NCI-H1048 (cell line): ENCODE results near the gene HS6ST3.

Experiments
- DNase-seq: peaks from one replicate; lab custom pipeline; 2025; lab: John Stamatoyannopoulos, UW

The HS6ST3 gene

DNA sequence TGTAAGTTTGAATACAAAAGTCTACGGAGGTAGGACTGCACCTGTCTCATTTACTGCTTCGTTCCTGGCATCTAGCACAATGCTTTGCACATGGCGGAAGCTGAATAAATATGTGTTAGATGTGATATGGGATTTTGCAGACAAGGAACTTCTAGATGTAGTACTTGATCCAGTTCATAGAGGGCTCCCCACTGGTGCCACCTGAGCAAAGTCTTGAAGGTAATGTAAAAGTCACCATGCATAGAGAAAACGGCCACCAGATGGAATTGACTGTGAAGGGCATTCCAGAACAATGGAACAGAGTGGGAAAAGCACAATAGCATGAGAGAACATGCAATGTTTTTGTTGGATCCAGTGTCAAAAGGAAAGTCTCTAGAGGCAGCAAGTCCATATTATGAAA, 209.3 kb downstream of the HS6ST3 start:
- no peak for DNase-seq

DNA sequence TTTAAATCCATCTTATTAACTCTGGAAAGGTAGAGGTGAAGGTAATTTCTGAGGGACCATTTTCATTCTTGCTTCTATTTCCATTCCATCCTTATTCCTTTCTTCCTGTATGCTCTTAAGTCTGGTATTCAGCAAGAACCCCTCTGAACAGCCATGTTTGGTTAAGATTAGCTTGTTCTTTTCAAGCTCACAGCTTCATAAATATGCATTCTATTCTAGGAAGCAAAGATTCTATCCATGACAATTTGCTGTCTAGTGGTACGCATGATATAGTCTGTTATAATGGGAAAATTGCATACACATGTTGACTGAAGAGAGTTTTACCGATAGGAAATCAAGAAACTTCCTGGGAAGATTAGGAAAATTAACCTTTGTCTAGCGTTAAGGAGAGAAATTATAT, 218.7 kb downstream of the HS6ST3 start:
- no peak for DNase-seq

DNA sequence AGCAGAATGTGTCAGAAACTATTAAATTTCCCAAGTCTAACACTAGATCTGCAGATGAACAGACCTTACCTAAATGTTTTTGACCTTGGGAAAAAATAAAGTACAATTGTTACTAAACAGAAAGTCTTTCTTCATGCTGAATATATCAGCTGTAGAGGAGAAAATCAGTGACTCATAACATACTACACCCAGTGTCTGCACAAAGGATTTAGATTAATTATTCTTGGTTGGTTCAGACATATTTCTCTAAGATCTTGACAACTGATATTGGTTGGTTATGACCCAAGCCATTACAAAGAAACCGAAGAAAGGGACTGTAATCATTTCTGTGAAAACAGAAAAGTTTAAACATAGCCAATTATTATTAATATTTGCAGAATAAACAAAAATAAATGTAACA, 225.1 kb downstream of the HS6ST3 start:
- DNase-seq = no peak

DNA sequence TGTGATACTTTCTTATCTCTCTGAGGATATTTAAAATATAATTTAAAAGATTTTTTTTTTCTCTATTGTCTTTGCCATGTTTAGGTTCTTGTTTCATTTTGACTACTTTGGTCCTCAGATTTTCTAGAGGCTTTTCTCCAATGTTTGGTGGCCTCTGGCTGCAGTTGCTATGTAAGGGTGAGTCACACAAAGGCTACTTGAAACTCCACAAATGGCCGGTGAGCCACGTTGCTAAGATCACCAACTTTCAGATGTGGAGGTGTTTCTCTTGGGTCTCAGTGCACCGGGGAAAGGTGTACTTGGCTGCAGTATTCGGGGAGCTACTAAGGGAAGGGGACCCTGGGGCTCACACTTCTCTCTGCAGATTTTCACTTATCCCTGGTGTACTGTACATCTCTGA, 248.1 kb downstream of the HS6ST3 start:
- no peak for DNase-seq

DNA sequence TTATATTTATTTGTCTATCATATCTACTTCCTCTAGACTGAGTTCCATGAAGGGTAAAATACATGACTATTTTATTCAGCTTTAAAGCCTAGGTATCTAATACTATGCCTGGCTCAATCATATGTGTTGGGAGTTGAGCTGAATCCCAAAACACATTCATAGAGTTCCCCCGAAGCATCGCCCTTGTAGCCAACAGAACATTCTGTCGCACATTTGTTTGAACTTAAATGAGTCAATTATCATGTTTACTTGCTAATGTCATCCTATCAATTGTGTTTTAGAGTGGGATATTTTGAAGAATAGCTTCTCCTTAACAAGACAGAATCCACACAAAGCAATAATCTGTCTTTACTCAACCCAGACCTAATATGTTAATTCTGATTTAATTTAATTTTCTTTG, 252.4 kb downstream of the HS6ST3 start:
- DNase-seq = no peak

DNA sequence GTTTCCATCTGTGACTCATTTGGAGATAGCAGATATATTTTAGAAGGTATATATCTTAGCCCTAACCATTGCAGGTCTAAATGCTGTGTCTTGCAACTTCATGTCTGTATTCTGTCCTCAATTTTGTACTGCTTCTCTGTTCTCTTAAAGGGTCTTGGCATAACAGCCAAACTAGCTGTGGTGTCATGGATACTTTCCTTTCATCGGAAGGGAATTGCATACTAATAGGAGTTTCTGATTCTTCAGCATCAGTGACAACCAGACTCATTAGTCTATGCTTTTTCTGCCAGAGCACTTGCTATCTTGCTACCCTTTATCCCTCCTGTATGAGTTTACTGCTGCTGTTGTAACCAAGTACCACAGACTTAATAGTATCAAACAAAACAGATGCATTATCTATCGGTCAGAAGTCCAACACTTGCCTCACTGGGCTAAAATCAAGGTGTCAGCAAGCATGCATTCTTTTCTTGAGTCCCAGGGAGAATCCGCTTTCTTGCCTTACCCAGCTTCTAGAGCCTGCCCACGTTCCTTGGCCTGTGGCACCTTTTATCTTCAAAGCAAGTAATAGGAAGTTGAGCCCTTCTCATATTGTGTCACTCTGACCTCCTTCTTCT, 253.1 kb downstream of the HS6ST3 start:
- no peak for DNase-seq

DNA sequence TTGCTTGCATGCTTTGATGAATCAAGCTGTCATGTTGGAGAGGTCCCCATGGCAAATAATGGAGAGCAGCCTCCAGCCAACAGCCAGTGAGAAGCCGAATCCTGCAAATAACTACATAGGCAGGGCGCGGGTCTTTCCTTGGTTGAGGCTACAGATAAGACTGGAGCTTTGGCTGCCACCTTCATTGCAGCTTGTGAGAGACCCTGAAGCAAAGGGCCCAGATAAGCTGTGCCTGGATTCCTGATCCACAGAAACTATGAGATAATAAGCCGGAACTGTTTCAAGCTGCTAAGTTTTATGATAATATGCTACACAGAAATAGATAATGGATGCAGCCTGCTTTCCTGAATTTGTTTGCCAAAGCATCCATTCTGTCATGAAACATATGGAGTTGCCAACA, 257.0 kb downstream of the HS6ST3 start:
- no peak for DNase-seq

DNA sequence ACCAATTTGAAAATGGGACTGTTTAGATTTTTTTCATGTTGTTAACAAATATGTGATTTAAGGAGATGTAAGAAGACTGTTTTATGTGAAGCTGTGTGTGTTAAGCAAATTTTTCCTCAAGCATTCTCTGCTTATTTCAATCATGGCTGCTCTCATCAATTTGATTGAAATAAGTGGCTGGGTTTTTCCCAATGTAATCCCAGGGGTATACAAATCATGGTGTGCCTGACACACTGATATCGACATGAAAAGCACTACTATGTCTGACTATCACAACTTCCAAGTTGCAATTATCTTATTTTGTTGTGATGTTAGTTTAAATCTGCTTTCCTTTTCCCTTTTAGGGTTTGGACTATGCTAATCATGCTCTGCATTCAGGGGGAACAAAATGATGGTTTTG, 283.7 kb downstream of the HS6ST3 start:
- DNase-seq = no peak

DNA sequence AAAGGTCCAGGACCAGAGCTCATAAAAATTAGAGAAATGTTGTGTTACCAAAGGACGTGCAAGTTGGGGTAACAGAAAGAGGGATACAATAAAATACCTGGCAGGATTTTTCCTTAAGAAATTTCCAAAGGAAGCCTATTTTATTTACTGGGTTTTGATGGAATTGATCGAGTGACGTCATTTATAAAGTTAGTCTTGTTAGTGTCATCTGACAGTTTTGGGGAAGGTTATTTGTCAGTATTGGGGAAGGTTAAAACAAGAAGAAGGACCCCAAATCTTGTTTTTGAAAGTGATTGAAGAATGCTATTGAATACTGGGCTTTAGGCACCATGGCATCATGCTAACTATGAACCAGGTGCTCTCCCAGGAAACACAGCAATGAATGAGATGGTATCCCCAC, 287.9 kb downstream of the HS6ST3 start:
- DNase-seq = no peak

DNA sequence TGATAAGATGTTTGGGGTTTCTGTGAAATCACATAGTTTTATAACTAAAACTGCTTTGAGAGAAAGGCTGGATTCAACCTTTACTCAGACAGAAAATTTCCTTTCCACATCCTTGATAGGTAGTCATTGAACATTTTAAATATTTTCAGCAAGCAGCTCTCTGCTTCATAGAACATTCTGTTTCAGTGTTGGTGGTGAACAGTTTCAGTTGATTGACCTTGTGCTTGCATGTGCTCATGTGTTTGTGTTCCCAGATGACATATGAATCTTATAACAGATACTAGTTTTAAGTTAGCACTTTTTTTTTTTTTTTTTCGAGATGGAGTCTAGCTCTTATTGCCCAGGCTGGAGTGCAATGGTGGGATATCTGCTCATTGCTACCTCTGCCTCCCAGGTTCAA, 290.1 kb downstream of the HS6ST3 start:
- no peak for DNase-seq

DNA sequence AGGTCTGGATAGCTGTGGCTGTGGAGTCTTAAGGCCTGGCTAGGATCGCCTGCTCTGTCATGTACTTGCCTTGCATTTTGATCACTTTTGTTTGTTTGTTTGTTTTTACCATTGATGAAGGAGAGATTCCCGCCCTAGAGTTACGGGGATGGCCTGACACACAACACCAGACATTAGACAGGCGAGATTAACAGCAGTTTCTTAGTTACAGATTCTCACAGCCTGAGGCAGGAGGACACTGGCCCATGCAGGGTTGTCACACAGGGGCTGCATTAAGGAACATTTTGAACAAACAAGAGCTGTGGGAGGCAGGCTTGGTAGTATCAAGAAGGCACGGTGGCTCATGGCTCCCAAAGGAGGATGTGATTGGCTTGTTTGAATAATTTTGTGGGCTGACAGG, 291.8 kb downstream of the HS6ST3 start:
- no peak for DNase-seq

DNA sequence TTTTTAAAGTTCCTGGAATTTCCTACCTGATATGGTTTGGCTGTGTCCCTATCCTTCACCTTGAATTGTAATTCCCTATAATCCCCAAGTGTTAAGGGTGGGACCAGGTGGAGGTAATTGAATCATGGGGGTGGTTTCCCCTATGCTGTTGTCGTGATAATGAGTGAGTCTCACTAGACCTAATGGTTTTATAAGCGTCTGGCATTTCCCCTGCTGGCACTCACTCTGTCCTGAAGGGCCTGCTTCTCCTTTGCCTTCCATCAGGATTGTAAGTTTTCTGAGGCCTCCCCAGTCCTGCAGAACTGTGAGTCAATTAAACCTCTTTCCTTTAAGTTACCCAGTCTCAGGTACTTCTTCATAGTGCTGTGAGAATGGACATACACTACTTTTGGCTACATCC, 298.7 kb downstream of the HS6ST3 start:
- DNase-seq = no peak

DNA sequence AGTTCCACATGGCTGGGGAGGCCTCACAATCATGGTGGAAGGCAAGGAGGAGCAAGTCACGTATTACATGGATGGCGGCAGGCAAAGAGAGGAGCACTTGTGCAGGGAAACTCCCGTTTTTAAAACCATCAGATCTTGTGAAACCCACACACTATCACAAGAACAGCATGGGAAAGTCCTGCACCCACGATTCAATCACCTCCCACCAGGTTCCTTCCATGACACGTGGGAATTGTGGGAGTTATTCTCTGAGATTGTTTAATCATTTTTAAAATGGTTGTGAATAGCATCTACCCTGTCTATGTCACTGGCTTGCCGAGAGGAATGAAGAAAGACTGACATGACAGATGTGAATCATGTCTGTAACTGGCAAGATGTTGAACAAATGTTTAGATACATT, 301.7 kb downstream of the HS6ST3 start:
- DNase-seq = no peak

DNA sequence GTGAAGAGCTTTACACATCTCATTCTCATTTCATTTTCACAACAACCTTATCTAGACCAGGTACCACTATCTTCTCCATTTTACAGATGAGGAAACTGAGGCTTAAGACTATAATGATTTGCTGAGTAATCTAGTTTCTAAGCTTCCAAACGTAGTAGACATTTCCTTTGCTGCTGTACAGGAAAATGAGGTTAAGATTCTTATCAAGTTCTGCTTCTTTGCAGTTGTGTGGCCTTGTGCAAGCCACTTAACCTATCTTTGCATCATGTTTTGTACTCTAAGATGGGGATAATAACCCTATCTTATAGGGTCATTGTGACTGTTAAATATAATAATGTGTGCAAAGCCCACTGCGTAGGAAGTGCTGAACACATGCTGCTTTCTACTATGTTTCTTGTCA, 307.9 kb downstream of the HS6ST3 start:
- DNase-seq = no peak

DNA sequence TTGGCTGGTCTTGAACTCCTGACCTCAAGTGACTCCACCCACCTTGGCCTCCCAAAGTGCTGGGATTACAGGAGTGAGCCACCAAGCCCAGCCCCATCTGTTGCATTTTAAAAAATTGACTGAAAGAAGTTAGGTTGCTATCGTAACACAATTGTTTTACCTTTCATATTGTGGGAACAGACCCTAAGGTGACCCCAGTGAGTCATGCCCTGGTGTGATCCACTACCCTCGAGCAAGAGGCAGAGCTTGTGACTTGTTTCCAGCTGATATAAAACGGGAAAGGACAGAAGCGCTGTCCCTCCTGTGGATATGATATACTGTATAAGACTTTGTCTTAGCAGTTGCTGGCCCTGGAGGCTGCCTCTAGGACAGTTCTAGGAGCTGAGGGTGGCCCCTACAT, 308.6 kb downstream of the HS6ST3 start:
- no peak for DNase-seq

DNA sequence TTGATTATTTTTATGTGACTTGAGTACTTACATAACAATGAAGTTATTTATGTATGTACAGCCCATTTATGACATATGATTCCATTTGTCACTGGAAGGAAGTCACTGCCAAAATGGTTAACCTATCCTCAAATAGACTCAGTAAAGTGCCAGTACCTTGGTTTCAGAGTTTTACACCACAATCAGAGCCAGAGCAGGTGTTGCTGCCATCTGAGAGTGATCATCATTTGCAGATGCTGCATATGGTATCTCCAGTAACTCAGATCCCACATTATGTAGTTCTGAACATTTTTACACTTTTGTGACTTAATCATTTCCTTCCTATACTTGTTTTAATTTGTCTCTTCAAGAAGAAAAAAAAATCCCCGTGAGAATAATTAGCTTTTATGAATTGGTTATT, 313.3 kb downstream of the HS6ST3 start:
- DNase-seq = no peak

DNA sequence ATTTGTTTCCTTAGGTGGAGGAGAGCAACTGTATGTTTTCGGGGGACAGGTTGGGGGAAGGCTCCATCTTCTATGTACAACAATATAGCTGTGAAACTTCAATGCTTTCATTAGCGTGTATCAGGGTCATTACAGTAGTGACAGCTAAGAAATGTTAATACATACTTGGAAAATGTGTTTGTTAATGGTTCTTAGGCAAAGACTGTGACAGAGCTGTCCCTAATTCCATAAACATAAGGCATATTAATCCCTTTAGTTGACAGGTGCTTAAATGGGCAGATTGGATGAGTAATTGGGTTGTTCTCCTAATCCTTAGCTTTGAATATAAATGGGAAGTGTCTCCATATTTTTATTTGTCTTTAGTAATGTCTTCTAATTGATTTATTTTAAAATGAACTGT, 313.7 kb downstream of the HS6ST3 start:
- no peak for DNase-seq

DNA sequence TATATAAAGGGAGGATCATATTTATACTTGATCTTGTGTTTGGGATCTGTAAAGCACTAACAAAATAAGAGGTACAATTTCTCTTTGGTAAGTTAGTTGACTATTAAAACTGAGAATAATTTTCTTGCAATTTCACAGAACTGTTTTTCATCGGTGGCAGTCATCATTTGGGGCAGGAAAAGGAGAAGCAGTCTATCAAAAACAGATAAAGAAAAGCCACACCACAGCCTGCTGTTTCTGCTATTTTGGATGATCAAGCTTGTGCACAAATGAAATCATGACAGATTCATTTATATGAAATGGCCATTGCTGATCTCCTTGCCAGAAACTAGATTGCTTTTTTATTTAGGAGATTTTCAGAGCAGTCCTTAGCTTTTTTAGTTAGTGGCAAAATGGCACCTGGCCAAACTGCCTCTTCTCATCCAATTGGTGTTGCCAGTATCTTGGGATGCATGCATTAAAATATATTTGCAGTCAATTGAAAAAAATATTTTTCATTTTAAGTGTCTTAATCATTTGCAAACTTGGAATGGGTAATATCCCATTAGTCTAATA, 326.0 kb downstream of the HS6ST3 start:
- no peak for DNase-seq

DNA sequence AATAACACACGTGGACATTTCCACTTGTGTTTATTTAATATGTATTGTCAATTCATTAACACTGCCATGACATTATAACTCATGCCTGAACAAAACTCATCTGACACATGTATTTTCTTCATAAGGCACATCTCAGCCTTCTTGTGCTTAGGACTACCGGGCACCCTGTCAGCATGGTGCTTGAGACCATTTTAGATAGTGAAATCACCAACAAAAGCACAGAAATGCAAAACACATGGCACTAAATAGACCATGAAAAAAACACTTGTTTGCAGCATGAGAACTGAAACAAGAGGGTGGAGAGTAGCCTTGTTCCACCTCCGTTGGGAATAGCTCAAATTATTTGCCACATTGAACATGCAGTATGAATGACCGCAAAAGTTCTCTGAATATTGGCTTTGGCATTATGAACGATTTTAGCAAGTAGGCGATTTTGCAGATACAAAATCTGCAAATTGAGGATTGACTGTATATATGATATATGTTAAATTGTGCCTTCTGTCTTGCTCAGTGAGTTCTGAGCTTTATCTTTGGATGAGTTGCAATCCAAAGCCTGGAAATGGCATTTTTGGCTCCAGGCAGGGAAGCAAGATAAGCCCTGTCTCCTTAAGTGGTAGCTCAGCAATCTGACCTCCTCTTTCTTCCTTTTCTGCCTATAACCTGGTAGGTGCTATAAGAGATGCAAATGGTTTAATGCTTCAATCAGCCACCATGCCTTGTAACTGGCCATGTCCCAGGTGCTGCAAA, 328.2 kb downstream of the HS6ST3 start:
- DNase-seq = no peak

DNA sequence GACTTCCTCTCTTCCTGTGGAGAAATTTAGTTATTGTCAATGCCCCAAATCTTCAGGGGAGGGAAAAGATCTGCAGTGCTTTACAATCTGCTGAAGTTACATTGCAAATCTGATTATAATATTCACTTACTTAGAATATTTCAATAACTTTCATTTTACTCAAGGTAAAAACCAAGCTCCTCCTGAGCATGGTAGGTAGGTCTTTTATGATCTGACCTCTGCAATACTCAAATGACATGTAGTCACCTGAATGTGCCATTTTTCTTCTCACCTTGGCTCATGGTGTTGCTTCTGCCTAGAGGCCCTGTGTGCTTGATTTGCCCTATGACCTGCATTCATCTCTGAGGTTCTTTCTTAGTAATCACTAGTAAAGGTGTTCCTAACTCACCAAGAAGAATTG, 331.4 kb downstream of the HS6ST3 start:
- DNase-seq = no peak

DNA sequence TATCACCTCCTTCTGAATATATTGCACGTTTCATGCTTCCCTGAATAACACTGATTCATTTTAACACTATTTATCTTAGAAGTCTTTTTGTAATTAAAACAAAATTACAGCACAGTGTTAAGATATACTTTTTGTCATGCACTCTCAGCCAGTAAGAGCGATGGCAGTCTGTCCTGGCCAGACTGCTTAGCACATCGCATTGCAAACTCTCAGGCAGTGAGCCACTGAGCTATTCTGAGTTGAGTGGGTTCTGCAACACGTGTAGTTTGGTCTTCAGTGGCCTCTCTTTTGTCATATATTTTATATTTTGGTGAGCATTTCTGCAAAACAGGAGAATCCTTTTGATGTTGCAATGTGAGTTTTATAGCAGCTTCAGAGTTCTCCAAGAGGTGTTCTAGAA, 332.1 kb downstream of the HS6ST3 start:
- DNase-seq = no peak

DNA sequence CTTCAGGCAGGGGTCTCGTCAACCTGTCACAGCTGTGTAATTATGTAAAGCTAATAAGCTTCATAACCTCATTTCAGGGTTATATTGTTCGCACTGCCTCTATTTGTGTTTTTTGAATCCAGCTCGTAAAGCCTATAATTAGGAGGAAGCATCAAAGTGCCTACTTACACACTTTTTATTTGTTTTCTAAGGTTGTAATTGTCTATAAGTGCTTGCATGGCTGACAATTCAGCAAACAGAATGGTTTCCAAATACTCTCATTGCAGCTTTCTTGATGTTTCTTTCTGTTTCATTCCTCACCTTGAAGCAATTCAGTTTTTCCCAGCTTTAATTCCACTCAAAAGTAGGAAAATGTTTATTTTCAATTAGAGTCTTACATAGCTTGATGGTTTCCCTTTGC, 336.3 kb downstream of the HS6ST3 start:
- DNase-seq = no peak

DNA sequence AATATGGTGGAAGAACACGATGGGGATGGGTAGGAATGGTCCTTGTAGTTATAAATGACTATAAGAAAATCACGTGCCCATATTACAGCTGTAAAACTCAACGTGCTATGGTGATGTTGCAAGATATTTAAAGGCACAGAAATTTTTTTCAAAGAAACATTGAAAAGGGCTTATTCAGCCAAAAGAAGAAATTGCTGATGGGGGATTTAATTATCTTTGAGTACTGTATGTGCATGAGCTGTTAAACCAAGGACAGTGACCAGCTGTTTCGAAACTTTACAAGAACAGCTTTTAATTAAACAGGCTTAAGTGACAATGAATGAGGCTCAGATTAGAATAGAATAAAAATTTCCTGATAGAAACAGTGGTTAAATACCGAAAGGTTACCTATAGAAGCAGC, 339.0 kb downstream of the HS6ST3 start:
- no peak for DNase-seq

DNA sequence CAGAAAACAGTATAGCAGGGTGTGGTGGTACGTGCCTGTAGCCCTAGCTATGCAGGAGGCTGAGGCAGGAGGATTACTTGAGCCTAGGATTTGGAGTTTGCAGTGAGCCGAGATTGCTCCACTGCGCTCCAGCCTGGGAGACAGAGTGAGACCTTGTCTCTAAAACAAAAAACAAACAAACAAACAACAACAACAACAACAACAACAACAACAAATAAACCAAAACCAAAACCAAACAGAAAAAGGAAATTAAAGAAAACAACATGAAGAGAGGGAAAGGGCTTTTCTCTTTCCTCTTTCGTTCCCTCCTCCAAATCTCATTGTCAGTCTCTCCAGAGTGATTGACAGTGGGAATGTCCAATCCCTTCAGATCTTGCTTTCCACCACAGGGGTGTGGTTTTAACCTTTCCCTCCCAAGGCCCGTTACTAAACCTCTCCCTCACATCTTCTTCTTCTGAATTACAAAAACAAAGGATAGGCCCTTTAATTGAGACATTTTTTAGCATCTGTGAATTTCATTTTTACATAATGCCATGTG, 341.2 kb downstream of the HS6ST3 start:
- DNase-seq = no peak
